HG03066 (cell line): ENCODE results near the gene MRPS24.
A peak's percentile ranks its signal among the peaks of the same experiment; 100 is the strongest.

ENCODE experiments used
- ATAC-seq: cut with Tn5 transposase; IDR thresholded peaks from one replicate; pipeline ENCODE4 v1.9.1; 2021; ENCODE audit warnings: low read depth; ENCODE audit not compliant: unreplicated experiment

Gene MRPS24

GRCh38 chr7:43877968-43878864 lies 8.9 kb upstream of the MRPS24 start:
- ATAC-seq = no peak

- ATAC-seq = no peak
Measured at GRCh38 chr7:43876976-43877745, 7.8 kb upstream of the MRPS24 start.

GRCh38 chr7:43876241-43876640 lies 6.9 kb upstream of the MRPS24 start:
- ATAC-seq = no peak

- no peak for ATAC-seq
Measured at GRCh38 chr7:43873300-43873699, 4.0 kb upstream of the MRPS24 start.

- no peak for ATAC-seq
Measured at GRCh38 chr7:43872406-43873110, 3.2 kb upstream of the MRPS24 start.

GRCh38 chr7:43871064-43871463 lies 1.7 kb upstream of the MRPS24 start:
- ATAC-seq = no peak

- no peak for ATAC-seq
Measured at GRCh38 chr7:43870316-43870715, 999 bp upstream of the MRPS24 start.

GRCh38 chr7:43869867-43870240 lies 537 bp upstream of the MRPS24 start:
- ATAC-seq = peak; percentile 16

GRCh38 chr7:43868681-43869005 lies 674 bp downstream of the MRPS24 start:
- peak; percentile 6 for ATAC-seq

GRCh38 chr7:43868181-43868580 lies 1.1 kb downstream of the MRPS24 start:
- no peak for ATAC-seq

- no peak for ATAC-seq
Measured at GRCh38 chr7:43865277-43865676, 4.0 kb downstream of the MRPS24 start.

- ATAC-seq = no peak
Measured at GRCh38 chr7:43864126-43864525, 5.2 kb downstream of the MRPS24 start.

GRCh38 chr7:43856996-43857395 lies 12.3 kb downstream of the MRPS24 start:
- no peak for ATAC-seq

GRCh38 chr7:43856316-43856715 lies 13.0 kb downstream of the MRPS24 start:
- no peak for ATAC-seq

- ATAC-seq = no peak
Measured at GRCh38 chr7:43855176-43855575, 14.1 kb downstream of the MRPS24 start.

- no peak for ATAC-seq
Measured at GRCh38 chr7:43851805-43852204, 17.5 kb downstream of the MRPS24 start.

GRCh38 chr7:43850348-43851116 lies 18.8 kb downstream of the MRPS24 start:
- ATAC-seq = no peak

GRCh38 chr7:43849047-43849446 lies 20.3 kb downstream of the MRPS24 start:
- no peak for ATAC-seq

- no peak for ATAC-seq
Measured at GRCh38 chr7:43847496-43847895, 21.8 kb downstream of the MRPS24 start.

GRCh38 chr7:43844662-43845061 lies 24.7 kb downstream of the MRPS24 start:
- no peak for ATAC-seq

- ATAC-seq = no peak
Measured at GRCh38 chr7:43844257-43844656, 25.1 kb downstream of the MRPS24 start.
